B cell (primary cell): ENCODE data around the gene ADAMTSL1.

Experiments used
- EZH2 ChIP-seq: IDR thresholded peaks from 2 replicates; pipeline ENCODE4 v1.6.1; 2012; ENCODE audit warnings: borderline replicate concordance, low read depth, mild to moderate bottlenecking, moderate library complexity, low read length; ENCODE audit not compliant: insufficient read depth, poor library complexity, severe bottlenecking
- TF ChIP-seq, protein P1 (sequence below): fragments of 200-600 bp; IDR thresholded peaks from one replicate; pipeline ENCODE4 v1.8.0; 2022; ENCODE audit warnings: antibody characterized with exemption, mild to moderate bottlenecking

DNA sequence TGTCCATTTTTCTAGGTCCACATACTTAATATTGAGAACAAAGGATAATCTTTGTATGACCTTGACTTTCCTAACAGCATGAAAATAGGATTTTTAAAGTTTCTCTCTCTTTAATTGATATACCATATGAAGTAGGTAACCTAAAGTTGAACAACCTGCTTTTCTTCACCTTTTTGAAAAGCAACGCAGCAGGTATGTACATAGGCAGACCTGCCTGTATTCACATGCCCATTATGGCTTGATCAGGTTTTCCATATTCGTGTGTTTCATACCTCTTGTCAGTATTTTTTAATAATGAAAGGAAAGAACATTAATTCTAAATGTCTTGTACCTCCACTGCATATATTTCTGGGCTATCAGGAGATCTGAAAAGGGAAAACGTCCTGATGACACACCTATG, 1.5 kb upstream of the ADAMTSL1 start:
- TF ChIP-seq, protein P1, sequence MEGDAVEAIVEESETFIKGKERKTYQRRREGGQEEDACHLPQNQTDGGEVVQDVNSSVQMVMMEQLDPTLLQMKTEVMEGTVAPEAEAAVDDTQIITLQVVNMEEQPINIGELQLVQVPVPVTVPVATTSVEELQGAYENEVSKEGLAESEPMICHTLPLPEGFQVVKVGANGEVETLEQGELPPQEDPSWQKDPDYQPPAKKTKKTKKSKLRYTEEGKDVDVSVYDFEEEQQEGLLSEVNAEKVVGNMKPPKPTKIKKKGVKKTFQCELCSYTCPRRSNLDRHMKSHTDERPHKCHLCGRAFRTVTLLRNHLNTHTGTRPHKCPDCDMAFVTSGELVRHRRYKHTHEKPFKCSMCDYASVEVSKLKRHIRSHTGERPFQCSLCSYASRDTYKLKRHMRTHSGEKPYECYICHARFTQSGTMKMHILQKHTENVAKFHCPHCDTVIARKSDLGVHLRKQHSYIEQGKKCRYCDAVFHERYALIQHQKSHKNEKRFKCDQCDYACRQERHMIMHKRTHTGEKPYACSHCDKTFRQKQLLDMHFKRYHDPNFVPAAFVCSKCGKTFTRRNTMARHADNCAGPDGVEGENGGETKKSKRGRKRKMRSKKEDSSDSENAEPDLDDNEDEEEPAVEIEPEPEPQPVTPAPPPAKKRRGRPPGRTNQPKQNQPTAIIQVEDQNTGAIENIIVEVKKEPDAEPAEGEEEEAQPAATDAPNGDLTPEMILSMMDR, result no peak
- TF ChIP-seq EZH2, result no peak
